ENCODE results near the gene DCLRE1C. TPM values are rescaled to one million over a fixed set of nuclear protein-coding genes. Genes with fewer than 3 reads are reported as not detected.

Gene DCLRE1C
- total and polyA plus RNA-seq, 3 donors from 2014 or later, result 2.2 to 5.1 (median 4.6) TPM

DNA sequence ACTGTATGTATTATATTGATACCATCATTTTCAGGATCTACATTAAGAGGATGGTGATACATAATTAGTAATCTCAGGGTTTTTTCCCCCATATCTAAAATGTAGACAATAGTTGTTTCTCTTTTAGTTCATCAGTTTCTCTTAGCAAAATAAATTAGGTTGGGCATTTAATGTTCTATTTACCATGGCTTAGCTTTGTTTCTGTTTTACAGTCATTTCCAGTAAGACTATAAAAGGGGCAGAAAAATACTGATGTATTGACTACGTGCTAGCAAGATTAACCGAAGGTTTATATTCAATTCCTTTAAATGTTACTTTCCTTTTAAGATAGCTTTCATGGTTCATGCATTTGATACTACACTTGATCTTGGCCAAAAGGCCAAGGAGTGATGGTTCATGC, 49.0 kb downstream of the DCLRE1C start:
- H3K27ac ChIP-seq, result no peak overlapping the region
- no peaks in the 10 kb centered on the region for H3K27me3 ChIP-seq
- no peaks in the 10 kb centered on the region for H3K4me1 ChIP-seq
- DNase-seq, result no peak
- no peak overlapping the region for H3K4me3 ChIP-seq
- intact Hi-C loops (cut with DNase I; ENCODE audit: low total_unique reads), result no loop called here
- WGBS, 2 donors, result 90 to 96% methylated on average over 2 of the region's 2 CpGs
- no peaks in the 10 kb centered on the region for H3K36me3 ChIP-seq (ENCODE audit: low read depth, missing control alignments)
- H3K9me3 ChIP-seq, result no peaks in the 10 kb centered on the region
- no peak for TF ChIP-seq POLR2A (IDR thresholded peaks at IDR 0.05)
- TF ChIP-seq, protein P1, sequence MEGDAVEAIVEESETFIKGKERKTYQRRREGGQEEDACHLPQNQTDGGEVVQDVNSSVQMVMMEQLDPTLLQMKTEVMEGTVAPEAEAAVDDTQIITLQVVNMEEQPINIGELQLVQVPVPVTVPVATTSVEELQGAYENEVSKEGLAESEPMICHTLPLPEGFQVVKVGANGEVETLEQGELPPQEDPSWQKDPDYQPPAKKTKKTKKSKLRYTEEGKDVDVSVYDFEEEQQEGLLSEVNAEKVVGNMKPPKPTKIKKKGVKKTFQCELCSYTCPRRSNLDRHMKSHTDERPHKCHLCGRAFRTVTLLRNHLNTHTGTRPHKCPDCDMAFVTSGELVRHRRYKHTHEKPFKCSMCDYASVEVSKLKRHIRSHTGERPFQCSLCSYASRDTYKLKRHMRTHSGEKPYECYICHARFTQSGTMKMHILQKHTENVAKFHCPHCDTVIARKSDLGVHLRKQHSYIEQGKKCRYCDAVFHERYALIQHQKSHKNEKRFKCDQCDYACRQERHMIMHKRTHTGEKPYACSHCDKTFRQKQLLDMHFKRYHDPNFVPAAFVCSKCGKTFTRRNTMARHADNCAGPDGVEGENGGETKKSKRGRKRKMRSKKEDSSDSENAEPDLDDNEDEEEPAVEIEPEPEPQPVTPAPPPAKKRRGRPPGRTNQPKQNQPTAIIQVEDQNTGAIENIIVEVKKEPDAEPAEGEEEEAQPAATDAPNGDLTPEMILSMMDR (IDR thresholded peaks at IDR 0.05), result no peak

- H3K36me3 ChIP-seq (ENCODE audit: low read depth, missing control alignments), result no peaks in the 10 kb centered on the region
These were observed 49.6 kb downstream of the DCLRE1C start for GRCh38 chr10:14904316-14904732.

DNA sequence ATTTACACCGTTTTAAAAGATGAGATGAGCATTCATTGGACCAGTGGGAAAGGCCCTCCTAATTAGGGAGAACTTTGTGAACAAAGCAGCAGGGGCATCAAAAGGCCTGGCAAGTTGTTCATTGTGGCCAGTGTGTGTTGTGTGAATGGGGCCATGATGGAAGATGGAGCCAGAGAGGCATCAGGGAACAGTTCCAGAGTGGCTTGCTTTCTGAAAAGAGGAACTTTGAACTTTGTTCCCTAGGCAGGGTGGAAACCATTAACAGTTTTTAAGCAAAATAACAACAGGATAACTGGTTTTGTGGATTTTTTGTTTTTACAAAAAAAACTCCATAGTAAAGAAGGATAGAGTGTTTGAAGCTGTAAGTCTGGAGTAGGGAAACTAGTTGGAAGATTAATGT, 62.7 kb downstream of the DCLRE1C start:
- H3K9me3 ChIP-seq, result no peaks in the 10 kb centered on the region
- DNase-seq, result no peak
- no peaks in the 10 kb centered on the region for H3K36me3 ChIP-seq (ENCODE audit: low read depth, missing control alignments)
- TF ChIP-seq, protein P1 (IDR thresholded peaks at IDR 0.05), result no peak
- TF ChIP-seq POLR2A (IDR thresholded peaks at IDR 0.05), result no peak
- no peak overlapping the region for H3K27ac ChIP-seq
- 90 to 95% methylated on average over 1 of the region's 1 CpG for WGBS, 2 donors
- H3K4me3 ChIP-seq, result no peak overlapping the region
- intact Hi-C loops (cut with DNase I; ENCODE audit: low total_unique reads), result no loop called here
- no peaks in the 10 kb centered on the region for H3K4me1 ChIP-seq
- H3K27me3 ChIP-seq, result no peaks in the 10 kb centered on the region

More at GRCh38 chr10:14904316-14904732, 49.6 kb downstream of the DCLRE1C start:
- Histone ChIP-seq H3K4me3 (no peak overlapping the region), H3K27ac (no peak overlapping the region), H3K9me3 (no peaks in the 10 kb centered on the region), H3K27me3 (no peaks in the 10 kb centered on the region), H3K4me1 (no peaks in the 10 kb centered on the region)
- DNase-seq, result no peak
- intact Hi-C loops (cut with DNase I; ENCODE audit: low total_unique reads), result no loop called here
- 61 to 71% methylated on average over 1 of the region's 1 CpG for WGBS, 2 donors
- TF ChIP-seq, protein P1 (IDR thresholded peaks at IDR 0.05), result peak in 2 of 3 experiments; percentile 32 to 47
- TF ChIP-seq POLR2A (IDR thresholded peaks at IDR 0.05), result no peak

GRCh38 chr10:14889318-14889717, 64.6 kb downstream of the DCLRE1C start:
- Histone ChIP-seq H3K36me3 (ENCODE audit: low read depth, missing control alignments) (no peaks in the 10 kb centered on the region), H3K4me1 (no peaks in the 10 kb centered on the region), H3K4me3 (no peak overlapping the region), H3K27me3 (no peaks in the 10 kb centered on the region), H3K9me3 (no peaks in the 10 kb centered on the region), H3K27ac (no peak overlapping the region)
- TF ChIP-seq, protein P1 (IDR thresholded peaks at IDR 0.05), result no peak
- TF ChIP-seq POLR2A (IDR thresholded peaks at IDR 0.05), result no peak
- WGBS, 2 donors, result 82 to 85% methylated on average over 2 of the region's 2 CpGs
- intact Hi-C loops (cut with DNase I; ENCODE audit: low total_unique reads), result no loop called here
- no peak for DNase-seq

GRCh38 chr10:14884082-14884481, 69.8 kb downstream of the DCLRE1C start:
- Histone ChIP-seq H3K27me3 (no peaks in the 10 kb centered on the region), H3K36me3 (ENCODE audit: low read depth, missing control alignments) (no peaks in the 10 kb centered on the region), H3K4me3 (no peak overlapping the region), H3K4me1 (peaks cover 7% of the 10 kb centered on the region), H3K9me3 (no peaks in the 10 kb centered on the region), H3K27ac (no peak overlapping the region)
- intact Hi-C loops (cut with DNase I; ENCODE audit: low total_unique reads), result no loop called here
- WGBS, 2 donors, result 93 to 96% methylated on average over 3 of the region's 3 CpGs
- no peak for DNase-seq
- TF ChIP-seq, protein P1 (IDR thresholded peaks at IDR 0.05), result no peak
- TF ChIP-seq POLR2A (IDR thresholded peaks at IDR 0.05), result no peak

Data from testis (tissue), 3 donors.